CD4-positive, alpha-beta T cell treated with Interleukin-15 for 1 hour (primary cell): Measurements from ENCODE around the gene SLC43A2.
A peak's percentile ranks its signal among the peaks of the same experiment; 100 is the strongest.
"Not testable (repeated sequence)": the region's sequence is repeated elsewhere in the genome, so short reads cannot be mapped to it uniquely, and the experiment has no call there.

Experiments
- DNase-seq: peaks from one replicate; pipeline ENCODE4 v3.0.0-alpha.2; 2020

SLC43A2 gene

DNA sequence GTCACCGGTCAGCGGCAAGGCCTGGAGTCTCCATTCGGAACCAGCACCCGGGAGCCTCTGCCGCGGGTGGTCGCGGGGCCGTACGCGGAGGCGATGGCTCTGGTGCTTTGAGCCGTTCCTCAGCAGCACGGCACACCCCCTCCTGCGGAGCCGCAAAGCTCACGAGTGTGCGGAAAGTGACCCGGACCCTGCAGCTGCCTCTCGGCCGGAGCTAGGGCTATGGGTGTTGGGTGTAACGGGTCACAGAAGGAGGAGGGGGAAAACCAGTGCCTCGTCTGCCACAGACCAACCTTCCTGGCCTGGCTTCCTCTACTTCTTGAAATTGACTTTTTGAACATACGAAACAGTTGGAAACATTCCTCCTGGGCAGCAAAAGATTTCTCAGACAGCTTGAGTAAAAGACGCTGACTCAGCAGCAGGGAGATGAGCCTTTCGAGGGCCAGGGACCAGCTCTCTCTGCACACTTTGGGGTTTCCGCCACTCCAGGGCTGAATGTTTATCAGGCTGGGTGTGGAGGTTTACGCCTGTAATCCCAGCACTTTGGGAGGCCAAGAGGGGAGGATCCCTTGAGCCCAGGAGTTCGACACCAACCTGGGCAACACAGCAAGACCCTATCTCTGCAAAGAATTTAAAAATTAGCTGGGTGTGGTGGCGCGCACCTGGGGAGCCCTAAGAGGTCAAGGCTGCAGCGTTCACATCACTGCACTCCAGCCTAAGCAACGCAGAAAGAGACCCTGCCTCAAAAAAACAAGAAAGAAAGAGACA lies 39.6 kb downstream of the SLC43A2 start:
- peak; percentile 75 for DNase-seq

DNA sequence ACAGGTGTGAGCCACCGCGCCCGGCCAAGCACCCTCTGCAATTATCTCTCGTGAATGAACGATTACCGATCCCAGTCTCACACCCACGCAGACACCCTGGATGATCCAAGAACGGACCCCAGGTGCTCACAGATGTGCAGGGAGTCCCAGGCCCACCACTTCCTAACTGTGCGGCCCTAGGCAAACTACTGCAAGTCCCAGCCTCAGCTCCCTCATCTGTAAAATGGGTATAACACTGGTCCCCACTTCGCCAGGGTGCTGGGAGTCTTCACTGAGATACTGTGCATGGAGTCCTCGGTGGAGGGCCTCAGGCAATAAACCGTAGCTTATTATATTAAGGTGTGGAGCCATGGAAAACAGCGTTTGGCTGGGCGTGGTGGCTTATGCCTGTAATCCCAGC lies 44.5 kb downstream of the SLC43A2 start:
- no peak for DNase-seq

- DNase-seq = no peak
Measured at GRCh38 chr17:1583556-1583955, 45.1 kb downstream of the SLC43A2 start.

- no peak for DNase-seq
Measured at GRCh38 chr17:1582374-1582773, 46.3 kb downstream of the SLC43A2 start.

DNA sequence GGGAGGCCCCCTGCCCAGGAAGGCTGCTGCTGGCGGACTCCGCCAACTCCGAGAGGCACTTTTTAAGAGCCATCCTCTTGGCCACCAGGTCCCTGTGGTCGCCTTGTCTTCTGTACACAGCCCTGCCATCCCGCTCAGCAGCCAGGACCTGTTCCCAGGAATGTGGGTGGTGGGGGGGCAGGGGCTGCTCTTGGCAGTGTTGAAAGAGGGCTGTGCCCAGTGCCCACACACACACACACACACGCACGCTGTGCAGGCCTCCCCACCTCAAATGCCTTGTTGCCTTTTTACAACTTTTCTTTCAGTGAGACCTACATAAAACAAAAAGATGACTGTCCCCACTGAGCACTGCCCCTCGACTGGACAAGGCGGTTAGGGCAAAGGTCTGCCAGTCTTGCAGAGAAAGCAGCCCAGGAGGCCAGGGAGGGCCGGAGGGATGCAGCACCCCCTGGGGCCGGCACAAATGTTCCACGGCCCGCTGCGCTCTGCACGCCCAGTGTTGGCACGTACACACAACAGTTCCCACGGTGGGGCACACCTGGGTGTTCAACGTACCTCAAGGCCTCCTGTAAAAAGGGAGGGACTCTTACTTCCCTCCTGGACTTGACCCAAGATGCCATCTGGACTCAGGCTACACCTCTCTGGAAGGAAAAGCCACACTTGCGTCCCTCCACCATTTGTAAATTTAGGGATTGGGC lies 47.5 kb downstream of the SLC43A2 start:
- no peak for DNase-seq

DNA sequence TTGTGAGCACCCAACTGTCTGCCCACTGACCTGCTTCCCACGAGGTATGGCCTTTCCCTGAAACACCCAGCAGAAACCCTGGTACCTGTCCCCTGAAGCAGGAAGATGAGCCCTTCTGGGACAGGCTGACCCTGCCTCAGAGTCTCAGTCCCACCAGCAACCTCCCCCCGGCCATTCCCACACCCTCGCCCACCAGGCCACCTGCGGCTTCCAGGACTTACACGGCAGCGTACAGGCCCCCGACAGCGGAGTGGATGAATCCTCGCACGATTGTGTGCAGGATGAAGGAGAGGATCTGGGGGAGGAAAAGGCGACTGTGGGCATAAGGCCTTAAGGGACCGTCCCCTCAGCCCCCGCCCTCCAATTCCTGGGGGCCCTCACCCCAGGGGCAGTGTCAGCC lies 50.6 kb downstream of the SLC43A2 start:
- DNase-seq = no peak

DNA sequence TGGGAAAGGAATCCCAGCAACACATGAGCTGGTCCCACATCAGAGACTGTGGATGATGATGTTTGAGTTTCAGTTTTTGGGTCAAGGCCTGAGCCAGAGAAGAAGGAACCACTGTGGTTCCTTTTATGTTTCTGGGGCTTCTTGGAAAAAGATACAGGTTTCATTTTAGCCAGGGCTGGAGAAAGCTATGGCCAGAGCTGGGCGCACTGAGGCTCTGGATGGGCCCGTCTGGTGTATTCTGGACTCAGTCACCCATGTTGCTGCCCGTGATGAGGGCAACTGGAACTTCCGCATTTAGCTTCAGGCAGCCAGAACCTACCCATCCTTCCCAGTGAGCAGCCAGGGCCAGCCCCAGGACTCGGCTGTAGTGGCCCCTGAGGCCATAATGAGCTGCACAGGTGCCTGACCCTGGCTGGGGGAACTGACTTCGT lies 51.0 kb downstream of the SLC43A2 start:
- peak; percentile 58 for DNase-seq

- DNase-seq = peak; percentile 84
Measured at GRCh38 chr17:1577182-1577581, 51.5 kb downstream of the SLC43A2 start.

- no peak for DNase-seq
Measured at GRCh38 chr17:1576500-1576899, 52.1 kb downstream of the SLC43A2 start.

DNA sequence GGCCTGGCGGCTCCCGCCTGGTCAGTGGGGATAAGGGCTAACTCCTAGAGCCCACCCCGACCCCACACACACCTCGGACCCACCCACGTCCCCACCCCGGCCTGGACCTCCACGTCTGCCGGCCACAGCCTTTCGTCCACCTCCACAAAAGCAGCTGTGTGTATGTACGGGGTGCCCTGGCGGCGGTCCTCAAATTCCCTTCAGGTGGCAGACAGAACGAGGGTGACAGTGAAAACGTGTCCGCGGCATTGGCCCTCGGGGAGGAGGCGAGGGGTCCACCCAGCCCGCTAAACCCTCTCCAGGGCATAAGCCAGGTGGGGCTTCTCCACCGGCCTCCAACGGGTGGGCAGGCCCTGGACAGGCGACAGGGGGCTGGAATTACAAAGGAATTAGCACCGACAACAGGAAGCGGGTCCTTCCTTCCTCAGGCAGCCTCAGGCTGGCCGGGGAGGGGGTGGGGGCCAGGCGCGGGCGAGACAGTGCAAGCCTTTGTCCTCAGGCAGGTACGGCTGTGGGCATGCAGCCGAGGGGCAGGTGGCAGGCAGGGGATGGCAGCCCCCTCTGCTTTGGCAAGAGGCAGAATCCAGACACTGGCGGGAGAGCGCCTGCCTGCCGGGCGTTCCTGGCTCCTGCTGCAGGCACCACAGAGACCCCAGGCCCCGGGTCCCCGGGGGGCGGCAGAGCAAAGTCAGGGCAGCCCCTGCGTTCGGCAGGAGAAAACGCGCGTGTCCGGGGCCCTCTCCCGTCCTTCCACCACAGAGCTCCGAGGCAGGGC lies 53.8 kb downstream of the SLC43A2 start:
- DNase-seq = no peak

DNA sequence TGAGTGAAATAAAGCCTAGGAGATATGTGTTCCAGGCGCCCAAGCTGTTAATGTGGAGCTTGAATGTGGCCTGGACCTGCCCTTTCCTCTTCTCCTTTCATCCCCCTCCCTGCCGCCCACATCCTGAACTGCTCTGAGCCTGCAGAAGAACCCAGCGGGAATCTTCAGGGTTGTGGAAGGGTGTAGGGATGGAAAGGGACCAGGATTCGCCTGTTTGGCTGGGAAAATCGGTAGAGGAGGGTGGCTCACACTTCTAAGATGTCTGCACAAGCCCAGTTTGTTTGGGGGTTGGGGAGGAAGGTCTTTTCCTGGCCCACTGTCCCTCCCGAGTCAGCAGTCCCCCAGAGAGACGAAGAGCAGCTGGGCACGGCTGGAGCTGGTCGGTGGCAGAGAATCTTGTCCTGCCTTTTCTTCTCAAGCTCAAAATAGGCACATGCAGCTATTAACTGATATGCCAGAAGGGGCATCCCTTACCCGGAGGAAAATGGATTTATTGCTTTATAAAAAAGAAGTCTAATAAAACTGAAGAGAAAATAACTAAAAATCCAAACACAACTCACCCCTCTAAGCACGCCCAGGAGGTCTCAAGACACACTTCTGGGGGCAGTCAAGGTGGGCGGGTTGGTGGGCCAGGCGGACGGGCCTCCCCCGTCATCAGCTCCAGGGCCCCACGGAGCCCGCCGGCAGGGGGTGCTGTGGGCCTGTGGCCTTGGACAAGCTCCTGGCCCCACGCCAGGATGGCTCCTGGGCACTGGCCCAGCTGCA lies 54.5 kb downstream of the SLC43A2 start:
- DNase-seq = peak; percentile 65

- DNase-seq = peak; percentile 43
Measured at GRCh38 chr17:1572646-1573045, 56.0 kb downstream of the SLC43A2 start.

- no peak for DNase-seq
Measured at GRCh38 chr17:1571341-1571704, 57.3 kb downstream of the SLC43A2 start.

DNA sequence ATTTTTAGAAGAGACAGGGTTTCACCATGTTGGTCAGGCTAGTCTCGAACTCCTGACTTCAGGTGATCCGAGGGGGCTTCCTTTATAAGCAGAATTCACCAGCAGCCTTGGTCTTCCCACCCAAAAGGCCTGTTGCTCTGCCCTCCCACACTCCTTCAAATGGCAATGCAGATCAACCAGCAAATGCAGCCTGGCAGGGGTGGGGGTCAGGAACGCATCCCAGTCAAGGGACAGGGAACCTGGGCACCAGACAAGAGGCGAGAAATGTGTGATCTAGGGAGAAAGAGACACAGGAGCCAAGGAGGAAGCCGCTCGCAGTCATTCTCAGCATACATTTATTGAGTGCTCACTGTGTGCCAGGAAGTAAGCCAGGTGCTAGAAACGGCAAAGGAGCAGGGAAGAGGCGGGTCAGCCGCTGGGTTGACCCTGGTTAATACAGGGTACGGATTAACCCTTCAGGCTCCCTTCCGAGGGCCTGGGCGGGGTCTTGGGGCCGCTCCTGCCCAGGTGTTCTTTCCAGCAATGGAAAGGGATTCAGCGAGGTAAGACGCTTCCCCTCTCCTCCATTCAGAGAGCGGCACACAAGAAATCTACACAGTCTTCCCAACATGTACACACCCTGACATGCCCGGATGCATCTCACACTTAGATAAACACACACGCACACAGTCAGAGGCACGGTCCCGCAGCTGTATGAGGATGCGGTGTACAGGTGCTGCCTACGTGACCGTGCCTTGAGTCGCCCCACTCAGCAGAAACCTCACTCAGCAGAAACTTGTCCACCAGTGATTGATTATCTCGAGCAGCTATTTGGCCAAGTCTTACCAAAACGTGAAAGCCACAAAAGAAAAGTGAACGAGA lies 59.5 kb downstream of the SLC43A2 start:
- DNase-seq = no peak

DNA sequence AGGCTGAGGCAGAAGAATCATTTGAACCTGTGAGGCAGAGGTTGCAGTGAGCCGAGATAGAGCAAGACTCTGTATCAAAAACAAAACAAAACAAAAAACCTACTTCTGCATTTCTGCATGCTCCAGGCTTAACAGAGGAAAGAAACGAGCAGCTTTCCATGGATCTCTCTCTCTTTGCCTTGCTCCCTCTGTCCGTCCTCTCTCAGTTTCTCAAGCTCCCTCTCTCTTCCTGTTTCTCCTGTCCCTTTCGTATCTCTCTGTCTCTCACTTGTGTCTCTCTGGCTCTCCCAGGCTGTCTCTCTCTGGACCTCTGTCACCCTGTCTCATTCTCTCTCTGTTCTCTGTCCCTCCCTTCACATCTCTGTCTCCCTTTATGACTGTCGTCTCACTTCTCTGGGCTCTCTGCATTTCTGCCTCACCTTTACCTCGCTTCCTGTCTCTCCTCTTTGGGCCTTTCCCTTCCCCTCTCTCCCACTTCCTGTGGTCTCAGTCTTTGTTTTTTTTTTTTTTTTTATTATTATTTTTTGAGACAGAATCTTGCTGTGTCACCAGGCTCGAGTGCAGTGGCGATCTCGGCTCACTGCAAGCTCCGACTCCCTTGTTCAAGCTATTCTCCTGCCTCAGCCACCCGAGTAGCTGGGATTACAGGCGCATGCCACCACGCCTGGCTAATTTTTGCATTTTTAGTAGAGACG lies 62.0 kb downstream of the SLC43A2 start:
- no peak for DNase-seq

GRCh38 chr17:1565877-1566276 lies 62.8 kb downstream of the SLC43A2 start:
- DNase-seq = no peak

GRCh38 chr17:1563786-1564613 lies 64.6 kb downstream of the SLC43A2 start:
- DNase-seq = no peak

GRCh38 chr17:1563471-1563785 lies 65.2 kb downstream of the SLC43A2 start:
- not testable (repeated sequence) for DNase-seq

- DNase-seq = no peak
Measured at GRCh38 chr17:1562176-1562643, 66.4 kb downstream of the SLC43A2 start.

DNA sequence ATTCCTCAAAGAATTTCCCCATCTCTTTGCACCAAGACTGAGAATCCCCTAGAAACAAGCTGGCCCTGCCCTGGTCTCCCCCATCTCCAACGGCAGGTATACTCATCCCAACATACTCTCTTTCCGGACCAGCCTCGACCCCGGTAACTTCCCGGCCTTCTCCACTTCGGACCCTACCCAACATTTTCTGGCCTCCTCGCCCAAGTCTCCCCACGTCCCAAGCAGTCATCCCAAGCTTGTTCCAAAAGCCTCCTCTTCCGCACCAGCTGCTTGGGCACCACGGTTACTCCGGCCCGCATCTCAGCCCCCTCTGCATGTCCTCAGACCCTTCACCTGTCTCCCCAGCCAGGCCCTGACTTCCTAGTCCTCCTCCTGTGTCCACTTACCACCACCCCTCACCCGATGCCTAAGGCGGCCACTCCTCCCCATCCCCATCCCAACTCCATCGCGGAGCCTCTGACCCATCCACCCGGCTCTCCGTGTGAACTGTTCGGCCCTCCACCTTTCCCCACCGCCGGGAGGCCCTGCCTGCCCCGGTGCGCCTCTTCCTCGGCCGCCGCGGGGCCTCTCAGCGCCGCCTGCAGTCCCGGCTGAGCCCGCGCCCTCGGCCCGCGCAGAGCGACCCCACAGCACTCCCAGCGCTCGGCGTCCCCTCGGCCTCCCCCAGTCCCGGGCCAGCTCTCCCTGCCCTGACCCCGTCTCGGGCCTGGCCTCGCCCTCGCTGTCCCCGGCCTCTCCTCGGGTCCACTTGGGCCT lies 67.0 kb downstream of the SLC43A2 start:
- DNase-seq = no peak
